Dendritic cell treated with granulocyte-macrophage colony-stimulating factor and Interleukin-4, amounts not matched to agents 40 ng/mL and 50 ng/mL, for 4 days (primary cell): ENCODE measurements around the gene BASP1.

ENCODE experiments used
- H3K27ac Mint-ChIP-seq: one replicate; pipeline ENCODE4 v1.8.0; 2022; ENCODE audit warnings: mild to moderate bottlenecking, mixed read lengths
- H3K27me3 Mint-ChIP-seq: one replicate; pipeline ENCODE4 v1.8.0; 2022; ENCODE audit warnings: mild to moderate bottlenecking, mixed read lengths
- H3K36me3 Mint-ChIP-seq: one replicate; pipeline ENCODE4 v1.8.0; 2022; ENCODE audit warnings: low read depth, mixed read lengths
- H3K4me1 Mint-ChIP-seq: one replicate; pipeline ENCODE4 v1.8.0; 2022; ENCODE audit warnings: low read depth, mixed read lengths
- H3K4me3 Mint-ChIP-seq: one replicate; pipeline ENCODE4 v1.8.0; 2022; ENCODE audit warnings: mild to moderate bottlenecking, moderate library complexity, mixed read lengths
- H3K9me3 Mint-ChIP-seq: one replicate; pipeline ENCODE4 v1.8.0; 2022; ENCODE audit warnings: mixed read lengths
- intact Hi-C: fragments of 100-400 bp; cut with micrococcal nuclease; formaldehyde crosslinking; loops from one replicate; pipeline ENCODE4 v1.15.0; 2022

Gene BASP1

DNA sequence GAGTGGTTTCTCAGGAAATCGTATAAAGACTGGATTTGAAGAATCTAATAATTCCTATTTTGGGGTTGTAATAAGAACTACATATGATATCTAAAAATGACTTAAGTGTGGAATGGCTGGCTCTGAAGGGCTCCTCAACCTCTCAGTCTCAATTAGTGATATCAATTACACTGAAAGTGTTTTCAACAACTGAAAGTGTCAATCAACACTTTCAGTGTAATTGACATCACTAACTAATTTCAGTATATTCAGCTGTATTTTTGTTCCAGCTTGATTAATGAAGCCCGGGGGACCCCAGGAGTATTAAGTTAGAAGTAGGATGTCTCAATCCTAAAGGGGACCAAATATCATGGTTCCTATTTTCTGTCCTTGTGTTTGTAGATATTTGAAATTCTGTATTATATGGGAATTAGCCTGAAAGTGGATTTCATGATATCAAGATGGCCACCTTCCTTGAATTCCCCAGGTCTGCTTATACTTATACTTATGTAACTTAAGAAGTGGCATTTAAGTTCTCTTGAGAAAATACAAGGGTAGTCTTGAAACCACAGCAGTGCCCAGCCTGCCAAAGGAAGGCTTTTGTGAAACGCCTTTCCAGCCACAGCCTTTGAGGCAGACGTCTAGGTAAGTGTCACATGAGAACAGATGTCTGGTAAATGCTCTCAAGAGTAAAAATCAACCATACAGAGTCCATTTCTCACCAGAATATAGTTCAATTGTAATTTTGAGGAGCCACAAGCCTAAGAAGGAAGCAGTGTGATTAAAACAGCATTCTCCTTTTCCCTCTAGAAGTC, 4.6 kb downstream of the BASP1 start:
- intact Hi-C loops: no loop called here
- H3K27me3 Mint-ChIP-seq: peaks cover 6% of the 10 kb centered on the region
- no peaks in the 10 kb centered on the region for H3K9me3 Mint-ChIP-seq
- no peaks in the 10 kb centered on the region for H3K36me3 Mint-ChIP-seq
- no peak overlapping the region for H3K27ac Mint-ChIP-seq
- H3K4me3 Mint-ChIP-seq: no peak overlapping the region
- H3K4me1 Mint-ChIP-seq: peaks cover 36% of the 10 kb centered on the region

DNA sequence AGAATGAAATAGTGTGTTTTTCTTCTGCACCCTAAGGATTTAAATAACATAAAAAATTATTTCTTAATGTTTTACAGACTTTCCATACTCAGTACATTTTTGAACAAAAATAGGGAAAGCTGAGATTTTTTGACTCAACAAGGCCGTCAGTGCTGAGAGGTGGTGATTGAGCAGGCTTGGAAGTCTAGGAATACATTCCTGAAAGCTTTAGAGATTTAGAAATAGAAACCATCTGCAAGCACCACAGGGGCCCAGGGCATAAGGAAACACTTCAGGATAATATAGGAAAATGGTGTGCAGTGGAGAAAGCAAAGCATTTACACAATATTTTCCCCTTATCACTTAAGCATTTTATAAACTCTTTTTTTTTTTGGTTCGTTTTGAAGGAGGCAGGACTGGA, 5.2 kb downstream of the BASP1 start:
- H3K27ac Mint-ChIP-seq: no peak overlapping the region
- H3K9me3 Mint-ChIP-seq: no peaks in the 10 kb centered on the region
- intact Hi-C loops: no loop called here
- peaks cover 4% of the 10 kb centered on the region for H3K27me3 Mint-ChIP-seq
- peaks cover 36% of the 10 kb centered on the region for H3K4me1 Mint-ChIP-seq
- no peaks in the 10 kb centered on the region for H3K36me3 Mint-ChIP-seq
- H3K4me3 Mint-ChIP-seq: no peak overlapping the region

DNA sequence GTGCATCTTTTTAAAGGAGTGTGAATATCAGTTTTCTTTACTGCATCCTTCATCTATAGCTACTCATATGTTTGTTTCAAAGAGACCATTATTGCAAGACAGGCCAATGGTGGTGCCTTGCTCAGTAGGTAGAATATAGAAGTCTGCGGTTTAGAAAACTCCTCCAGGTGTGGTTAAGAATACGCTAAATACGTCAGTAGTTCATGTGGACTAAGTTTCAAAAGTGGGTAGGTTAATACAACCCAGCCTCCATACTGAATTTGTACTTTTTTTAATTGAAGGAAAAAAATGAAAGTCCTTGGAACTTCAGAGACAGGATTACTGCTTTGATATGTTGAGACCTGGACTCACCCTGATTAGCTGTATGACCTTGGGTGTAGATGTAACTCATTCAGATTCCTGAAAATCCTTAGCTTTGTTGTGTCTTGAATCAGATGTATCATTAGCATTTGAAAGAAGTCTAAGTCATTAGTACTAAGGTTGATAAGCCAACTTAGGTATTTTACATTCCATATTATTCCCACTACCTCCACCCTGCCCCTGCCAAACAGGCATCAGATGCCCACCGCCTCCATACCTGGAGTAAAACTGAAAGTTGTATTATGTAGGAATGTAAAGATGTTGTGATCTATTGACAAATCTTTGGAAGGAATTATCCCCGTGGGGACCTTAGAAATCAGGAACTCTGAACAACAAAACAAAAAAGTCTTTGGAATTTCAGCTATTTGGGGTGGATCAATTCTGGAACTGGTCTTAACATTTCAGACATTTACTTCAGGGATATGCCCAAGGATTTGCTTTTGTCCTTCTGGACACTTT, 6.1 kb downstream of the BASP1 start:
- intact Hi-C loops: no loop called here
- Mint-ChIP-seq H3K4me1 (peaks cover 39% of the 10 kb centered on the region), H3K4me3 (no peak overlapping the region), H3K27ac (no peak overlapping the region), H3K27me3 (peaks cover 4% of the 10 kb centered on the region), H3K36me3 (no peaks in the 10 kb centered on the region), H3K9me3 (no peaks in the 10 kb centered on the region)

DNA sequence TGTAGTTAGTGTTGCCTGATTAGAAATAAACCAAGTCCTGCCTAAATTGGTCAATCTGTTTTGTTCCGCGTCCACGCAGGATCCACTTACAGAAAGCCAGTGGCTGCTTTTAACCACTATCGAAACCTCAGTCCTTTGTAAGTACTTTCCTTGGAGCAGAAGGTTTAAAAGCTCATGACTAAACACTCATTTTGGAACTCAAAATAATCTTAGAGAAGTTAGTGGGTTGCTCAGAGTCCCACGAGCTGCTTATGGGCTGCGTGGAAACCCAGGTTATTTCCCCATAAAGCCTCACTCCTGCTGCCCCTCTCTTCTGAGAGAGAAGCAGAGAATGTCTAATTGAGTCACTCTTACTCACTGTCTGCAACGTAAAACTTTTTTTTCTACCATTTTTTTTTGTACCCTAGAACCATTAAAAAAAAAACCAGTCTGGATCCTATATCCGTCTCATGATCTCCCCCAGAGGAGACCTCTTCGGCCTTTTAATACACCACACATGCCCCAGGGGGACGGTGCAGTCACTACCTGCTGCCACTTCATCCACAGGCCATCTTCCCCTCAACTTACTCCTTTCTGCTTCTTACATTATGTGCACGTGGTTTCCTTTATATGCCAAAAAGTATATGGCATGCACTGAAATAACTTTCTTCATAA, 7.6 kb downstream of the BASP1 start:
- intact Hi-C loops: no loop called here
- H3K4me1 Mint-ChIP-seq: peaks cover 42% of the 10 kb centered on the region
- no peaks in the 10 kb centered on the region for H3K27me3 Mint-ChIP-seq
- peaks cover 1% of the 10 kb centered on the region for H3K36me3 Mint-ChIP-seq
- H3K9me3 Mint-ChIP-seq: no peaks in the 10 kb centered on the region
- H3K27ac Mint-ChIP-seq: peak overlapping the region; percentile 44
- H3K4me3 Mint-ChIP-seq: no peak overlapping the region

DNA sequence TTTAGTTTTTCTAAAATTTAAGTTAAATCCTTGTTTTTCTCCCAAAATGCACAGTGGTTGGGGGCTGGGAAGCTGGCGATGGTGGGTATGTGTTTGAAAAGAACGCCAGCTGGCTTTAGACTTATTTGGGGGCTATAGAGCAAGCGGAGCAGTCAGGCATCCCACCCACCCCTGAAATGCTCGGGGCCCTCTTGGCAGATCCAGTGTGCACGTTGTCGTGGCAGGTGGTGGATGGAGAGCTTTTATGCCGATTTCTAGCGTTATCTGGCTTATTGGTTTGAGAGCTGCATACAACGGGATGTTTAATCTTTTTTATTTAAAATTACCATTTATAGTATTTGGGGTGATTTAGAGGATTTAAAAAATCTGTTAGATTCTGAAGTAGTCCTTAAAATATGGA, 8.1 kb downstream of the BASP1 start:
- H3K27me3 Mint-ChIP-seq: no peaks in the 10 kb centered on the region
- H3K4me3 Mint-ChIP-seq: no peak overlapping the region
- intact Hi-C loops: no loop called here
- peaks cover 6% of the 10 kb centered on the region for H3K36me3 Mint-ChIP-seq
- no peaks in the 10 kb centered on the region for H3K9me3 Mint-ChIP-seq
- peak overlapping the region; percentile 44 for H3K27ac Mint-ChIP-seq
- peaks cover 43% of the 10 kb centered on the region for H3K4me1 Mint-ChIP-seq

DNA sequence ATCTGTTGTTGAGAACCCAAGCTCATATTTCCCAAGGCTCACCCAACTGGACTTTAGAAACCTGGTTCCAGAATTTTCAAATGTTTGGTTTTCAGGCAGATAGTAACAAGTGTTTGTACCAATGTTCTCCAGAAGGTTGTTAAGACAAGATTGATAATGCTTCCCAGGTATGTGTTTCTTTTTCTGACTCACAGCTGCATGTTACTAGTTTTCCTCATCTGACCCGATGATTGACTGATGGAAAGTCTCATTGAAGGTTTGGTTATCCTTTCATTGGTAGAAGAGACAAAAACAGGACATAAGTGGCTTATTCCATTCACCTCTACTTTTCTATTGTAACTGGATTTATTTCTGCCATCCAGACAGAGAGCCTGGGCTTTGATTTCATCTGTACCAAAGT, 10.4 kb downstream of the BASP1 start:
- Mint-ChIP-seq H3K27me3 (no peaks in the 10 kb centered on the region), H3K27ac (no peak overlapping the region), H3K36me3 (peaks cover 9% of the 10 kb centered on the region), H3K4me1 (peaks cover 49% of the 10 kb centered on the region), H3K9me3 (no peaks in the 10 kb centered on the region), H3K4me3 (no peak overlapping the region)
- intact Hi-C loops: no loop called here

DNA sequence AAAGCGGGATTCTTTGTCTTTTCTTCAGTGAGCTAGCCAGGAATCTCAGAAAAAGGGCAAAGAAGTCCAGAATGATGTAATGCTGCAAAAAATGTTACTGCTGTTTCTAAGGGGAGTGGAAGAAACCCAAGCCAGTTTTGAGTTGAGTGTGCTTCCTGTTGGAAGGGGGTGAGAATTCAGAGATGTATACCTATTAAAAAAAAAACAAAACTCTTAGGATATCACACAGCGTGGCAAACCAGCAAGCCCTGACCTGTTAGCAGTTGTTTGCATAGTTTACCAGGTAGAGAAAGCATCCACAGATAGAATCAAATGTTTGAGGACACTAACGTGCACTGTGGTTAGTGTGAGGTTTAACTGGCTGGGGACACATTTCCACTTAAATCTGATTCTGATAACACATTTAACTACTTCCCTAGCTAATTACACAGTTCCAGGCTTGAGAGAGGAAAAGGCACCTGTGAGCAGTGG, 11.4 kb downstream of the BASP1 start:
- Mint-ChIP-seq H3K27ac (peak overlapping the region; percentile 71), H3K9me3 (no peaks in the 10 kb centered on the region), H3K4me3 (peak overlapping the region; percentile 13), H3K4me1 (peaks cover 56% of the 10 kb centered on the region), H3K36me3 (peaks cover 9% of the 10 kb centered on the region), H3K27me3 (no peaks in the 10 kb centered on the region)
- intact Hi-C loops: no loop called here

DNA sequence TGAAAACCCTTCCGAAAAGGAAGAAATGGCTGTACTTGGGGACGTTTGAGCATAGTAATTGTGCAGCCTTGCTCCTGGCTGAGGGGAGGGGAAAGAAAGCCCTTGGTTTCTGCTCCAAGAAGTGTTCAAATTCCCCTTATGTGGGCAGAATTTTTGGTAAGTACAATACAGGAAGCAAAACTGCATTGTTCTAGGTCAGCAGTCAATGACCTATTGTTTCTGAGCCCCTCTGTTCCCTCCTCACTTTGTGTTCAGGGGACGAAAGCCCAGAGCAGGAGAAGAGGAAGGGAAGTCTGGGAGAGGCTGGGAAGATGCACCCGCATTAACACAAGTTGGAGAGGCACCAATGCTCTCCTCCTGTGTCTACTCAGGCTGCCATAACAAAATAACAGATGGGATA, 11.9 kb downstream of the BASP1 start:
- Mint-ChIP-seq H3K36me3 (peaks cover 9% of the 10 kb centered on the region), H3K4me1 (peaks cover 56% of the 10 kb centered on the region), H3K27me3 (no peaks in the 10 kb centered on the region), H3K27ac (peak overlapping the region; percentile 71), H3K9me3 (no peaks in the 10 kb centered on the region), H3K4me3 (peak overlapping the region; percentile 13)
- intact Hi-C loops: no loop called here

DNA sequence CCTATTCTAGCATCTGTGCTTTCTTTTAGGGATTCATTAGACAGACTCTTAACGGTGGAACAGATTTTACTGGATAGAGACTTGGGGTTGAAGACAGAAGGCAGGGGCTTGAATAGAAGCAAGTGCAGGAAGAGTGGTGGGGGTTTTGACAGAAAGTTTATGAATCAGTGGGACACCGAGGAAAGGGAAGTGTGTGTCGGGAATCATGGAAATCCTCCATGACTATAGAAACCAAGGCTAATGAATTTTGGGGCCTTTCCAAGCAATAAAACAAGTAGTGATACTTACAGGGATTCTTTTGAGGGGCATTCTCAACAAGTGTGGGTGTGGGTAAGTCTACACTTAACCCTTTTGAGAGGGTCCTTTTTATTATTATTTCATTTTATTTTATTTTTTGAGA, 12.8 kb downstream of the BASP1 start:
- Mint-ChIP-seq H3K4me3 (no peak overlapping the region), H3K27me3 (no peaks in the 10 kb centered on the region), H3K36me3 (peaks cover 9% of the 10 kb centered on the region), H3K4me1 (peaks cover 54% of the 10 kb centered on the region), H3K27ac (peak overlapping the region; percentile 71), H3K9me3 (no peaks in the 10 kb centered on the region)
- intact Hi-C loops: loop anchor here (5.0 kb wide), 1 partner anchor 127 kb away; no protein-coding TSS in a partner anchor

DNA sequence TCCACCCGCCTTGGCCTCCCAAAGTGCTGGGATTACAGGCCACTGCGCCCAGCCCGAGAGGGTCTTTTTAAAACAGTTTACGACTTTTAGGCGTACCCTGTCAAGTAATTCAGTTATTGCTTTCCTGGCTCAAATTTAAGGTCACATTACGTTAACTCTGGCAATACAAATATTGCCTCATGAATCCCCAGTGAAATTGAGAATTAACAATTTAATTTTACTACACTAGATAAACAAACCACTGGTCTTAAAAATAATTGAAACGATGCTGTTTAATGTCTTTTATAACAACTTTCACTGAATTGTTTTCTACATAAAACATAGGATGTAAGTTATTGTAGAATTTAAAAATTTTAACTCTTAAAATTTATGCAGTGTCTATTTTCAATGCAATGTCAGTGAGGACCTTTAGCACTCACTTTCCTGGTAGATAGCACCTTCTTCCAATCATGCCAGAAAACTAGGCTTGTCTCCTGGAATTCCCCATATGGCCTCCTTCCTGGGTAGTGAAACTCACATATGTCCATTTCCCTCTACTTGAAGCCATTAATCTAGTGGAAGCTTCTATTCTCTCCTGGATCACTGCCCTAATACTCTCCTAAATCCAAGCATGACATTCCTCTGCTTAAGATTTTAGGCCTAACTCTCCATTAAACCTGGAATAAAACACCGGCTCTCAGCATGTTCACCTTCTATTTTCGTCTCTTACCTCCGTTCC, 13.5 kb downstream of the BASP1 start:
- Mint-ChIP-seq H3K36me3 (peaks cover 9% of the 10 kb centered on the region), H3K27me3 (no peaks in the 10 kb centered on the region), H3K4me1 (peaks cover 58% of the 10 kb centered on the region), H3K9me3 (no peaks in the 10 kb centered on the region), H3K4me3 (no peak overlapping the region), H3K27ac (no peak overlapping the region)
- intact Hi-C loops: loop anchor here (5.0 kb wide), 1 partner anchor 126 kb away; no protein-coding TSS in a partner anchor

DNA sequence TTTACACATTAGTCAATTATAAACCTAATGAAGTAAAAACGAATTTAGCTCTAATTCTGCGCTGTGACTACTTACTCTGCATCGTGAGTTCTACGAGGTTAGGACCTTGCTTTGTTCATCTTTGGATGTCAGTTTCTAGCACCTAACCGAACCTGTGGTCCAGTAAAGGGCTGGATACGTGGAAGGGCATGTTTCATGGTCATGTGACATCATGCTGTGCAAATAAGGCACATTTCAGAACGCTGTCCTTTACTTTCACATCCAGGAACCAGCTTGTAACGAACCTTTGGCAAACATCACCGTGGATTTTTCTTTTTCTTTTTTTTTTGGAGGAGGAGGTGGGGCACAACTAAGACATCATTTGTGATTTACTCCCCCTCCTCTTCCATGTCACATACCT, 15.0 kb downstream of the BASP1 start:
- Mint-ChIP-seq H3K27ac (no peak overlapping the region), H3K9me3 (no peaks in the 10 kb centered on the region), H3K36me3 (peaks cover 9% of the 10 kb centered on the region), H3K27me3 (no peaks in the 10 kb centered on the region), H3K4me3 (no peak overlapping the region), H3K4me1 (peaks cover 53% of the 10 kb centered on the region)
- intact Hi-C loops: loop anchor here (5.0 kb wide), 1 partner anchor 125 kb away; no protein-coding TSS in a partner anchor

DNA sequence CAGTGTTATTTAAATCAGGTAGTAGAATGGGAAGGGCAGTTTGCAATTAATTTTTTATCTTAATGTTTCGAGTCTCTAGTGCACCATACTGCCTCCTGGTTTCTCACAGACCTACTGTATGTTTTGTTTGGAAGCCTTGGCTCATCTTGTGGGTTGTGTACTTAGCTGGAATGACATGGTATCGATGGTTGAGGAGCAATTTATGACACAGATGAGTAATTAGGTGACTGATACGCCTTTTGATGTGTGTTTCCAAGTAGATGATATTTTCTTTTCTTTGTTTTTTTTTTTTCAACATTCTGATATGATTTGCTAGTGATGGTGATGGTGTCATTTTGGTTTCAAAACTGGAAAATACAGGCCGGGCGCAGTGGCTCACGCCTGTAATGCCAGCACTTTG, 16.1 kb downstream of the BASP1 start:
- Mint-ChIP-seq H3K36me3 (peaks cover 9% of the 10 kb centered on the region), H3K9me3 (no peaks in the 10 kb centered on the region), H3K4me3 (no peak overlapping the region), H3K4me1 (peaks cover 55% of the 10 kb centered on the region), H3K27me3 (no peaks in the 10 kb centered on the region), H3K27ac (no peak overlapping the region)
- intact Hi-C loops: loop anchor here (5.0 kb wide), 1 partner anchor 124 kb away; no protein-coding TSS in a partner anchor

DNA sequence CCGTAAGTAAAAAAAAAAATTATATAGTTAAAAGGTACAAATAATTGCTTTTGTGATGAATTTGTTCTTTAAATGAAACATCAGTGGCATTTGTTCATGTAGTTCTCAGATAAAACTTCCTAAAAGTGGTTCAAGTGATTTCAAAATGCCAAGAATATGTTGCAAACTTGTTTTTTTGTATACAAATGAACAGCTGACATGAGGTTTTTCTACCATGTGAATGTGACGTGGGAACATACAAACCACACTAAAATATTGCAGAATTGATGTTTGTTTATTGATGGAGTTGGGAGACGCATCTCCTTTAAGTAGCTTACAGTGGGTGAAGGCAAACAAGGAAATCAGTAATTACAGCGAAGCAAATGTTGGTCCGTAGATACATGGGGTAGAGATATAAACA, 16.9 kb downstream of the BASP1 start:
- H3K27ac Mint-ChIP-seq: no peak overlapping the region
- intact Hi-C loops: loop anchor here (5.0 kb wide), 1 partner anchor 123 kb away; no protein-coding TSS in a partner anchor
- H3K4me1 Mint-ChIP-seq: peaks cover 53% of the 10 kb centered on the region
- H3K9me3 Mint-ChIP-seq: no peaks in the 10 kb centered on the region
- peaks cover 9% of the 10 kb centered on the region for H3K36me3 Mint-ChIP-seq
- no peaks in the 10 kb centered on the region for H3K27me3 Mint-ChIP-seq
- H3K4me3 Mint-ChIP-seq: no peak overlapping the region
